Neutrophil (primary cell): Measurements from ENCODE around the gene MYO15B.

ENCODE experiments used
- H3K27ac ChIP-seq: fragments of 200-600 bp; sonication (generic); 2 replicates; pipeline ENCODE4 v1.5.1; 2016; ENCODE audit warnings: mild to moderate bottlenecking, moderate library complexity
- H3K27me3 ChIP-seq: fragments of 200-600 bp; sonication (generic); 2 replicates; pipeline ENCODE4 v1.6.0; 2016; ENCODE audit warnings: mild to moderate bottlenecking
- H3K36me3 ChIP-seq: fragments of 200-600 bp; sonication (generic); 2 replicates; pipeline ENCODE4 v1.5.1; 2017
- H3K4me1 ChIP-seq, 2 experiments: fragments of 200-600 bp in 1 of 2; sonication (generic) in 1 of 2; 1 replicate in 1 of 2; 2 replicates in 1 of 2; pipeline versions ENCODE4 v1.5.1 to v1.6.1; 2013 to 2016; ENCODE audit warnings: low read depth in 1 of 2, low read length in 1 of 2, mild to moderate bottlenecking in 1 of 2, moderate library complexity in 1 of 2; ENCODE audit not compliant: control insufficient read depth in 1 of 2, insufficient read depth in 1 of 2
- H3K4me3 ChIP-seq, 2 experiments: fragments of 200-600 bp in 1 of 2; sonication (generic) in 1 of 2; 1 replicate in 1 of 2; 2 replicates in 1 of 2; pipeline ENCODE4 v1.5.1; 2013 to 2016; ENCODE audit warnings: low read depth in 1 of 2, low read length in 1 of 2, mild to moderate bottlenecking in 1 of 2, moderate library complexity in 1 of 2
- H3K9me3 ChIP-seq: fragments of 200-600 bp; sonication (generic); 2 replicates; pipeline ENCODE4 v1.5.1; 2016
- CTCF ChIP-seq: fragments of 200-600 bp; sonication (generic); IDR thresholded peaks from 2 replicates; pipeline ENCODE4 v1.5.1; 2016; ENCODE audit warnings: antibody characterized with exemption

MYO15B gene

GRCh38 chr17:75563063-75563758, 24.4 kb upstream of the MYO15B start:
- H3K4me1 ChIP-seq = no peaks in the 10 kb centered on the region
- H3K36me3 ChIP-seq = no peaks in the 10 kb centered on the region
- H3K27me3 ChIP-seq = no peaks in the 10 kb centered on the region
- TF ChIP-seq CTCF = no peak
- no peak overlapping the region for H3K27ac ChIP-seq
- no peak overlapping the region for H3K4me3 ChIP-seq
- H3K9me3 ChIP-seq = no peaks in the 10 kb centered on the region

- TF ChIP-seq CTCF = no peak
- H3K4me3 ChIP-seq = no peak overlapping the region
- H3K27ac ChIP-seq = no peak overlapping the region
- H3K4me1 ChIP-seq = no peaks in the 10 kb centered on the region
- no peaks in the 10 kb centered on the region for H3K36me3 ChIP-seq
- no peaks in the 10 kb centered on the region for H3K27me3 ChIP-seq
- H3K9me3 ChIP-seq = no peaks in the 10 kb centered on the region
Observed at GRCh38 chr17:75564195-75564594, 23.4 kb upstream of the MYO15B start.

GRCh38 chr17:75565066-75565465, 22.5 kb upstream of the MYO15B start:
- Histone ChIP-seq H3K27ac (no peak overlapping the region), H3K36me3 (no peaks in the 10 kb centered on the region), H3K27me3 (no peaks in the 10 kb centered on the region), H3K4me3 (no peak overlapping the region), H3K9me3 (no peaks in the 10 kb centered on the region), H3K4me1 (no peaks in the 10 kb centered on the region)
- TF ChIP-seq CTCF = no peak

- Histone ChIP-seq H3K9me3 (no peaks in the 10 kb centered on the region), H3K4me1 (peaks cover 0 to 1% of the 10 kb centered on the region in 2 experiments), H3K4me3 (no peak overlapping the region), H3K36me3 (no peaks in the 10 kb centered on the region), H3K27me3 (no peaks in the 10 kb centered on the region), H3K27ac (no peak overlapping the region)
- TF ChIP-seq CTCF = no peak
Observed at GRCh38 chr17:75565618-75566017, 22.0 kb upstream of the MYO15B start.

GRCh38 chr17:75566416-75566815, 21.2 kb upstream of the MYO15B start:
- no peak for TF ChIP-seq CTCF
- no peak overlapping the region for H3K27ac ChIP-seq
- H3K27me3 ChIP-seq = no peaks in the 10 kb centered on the region
- H3K9me3 ChIP-seq = no peaks in the 10 kb centered on the region
- H3K4me1 ChIP-seq = peaks cover 6 to 9% of the 10 kb centered on the region in 2 experiments
- no peaks in the 10 kb centered on the region for H3K36me3 ChIP-seq
- no peak overlapping the region for H3K4me3 ChIP-seq
